ENCODE measurements around the gene DLX4.

DNA sequence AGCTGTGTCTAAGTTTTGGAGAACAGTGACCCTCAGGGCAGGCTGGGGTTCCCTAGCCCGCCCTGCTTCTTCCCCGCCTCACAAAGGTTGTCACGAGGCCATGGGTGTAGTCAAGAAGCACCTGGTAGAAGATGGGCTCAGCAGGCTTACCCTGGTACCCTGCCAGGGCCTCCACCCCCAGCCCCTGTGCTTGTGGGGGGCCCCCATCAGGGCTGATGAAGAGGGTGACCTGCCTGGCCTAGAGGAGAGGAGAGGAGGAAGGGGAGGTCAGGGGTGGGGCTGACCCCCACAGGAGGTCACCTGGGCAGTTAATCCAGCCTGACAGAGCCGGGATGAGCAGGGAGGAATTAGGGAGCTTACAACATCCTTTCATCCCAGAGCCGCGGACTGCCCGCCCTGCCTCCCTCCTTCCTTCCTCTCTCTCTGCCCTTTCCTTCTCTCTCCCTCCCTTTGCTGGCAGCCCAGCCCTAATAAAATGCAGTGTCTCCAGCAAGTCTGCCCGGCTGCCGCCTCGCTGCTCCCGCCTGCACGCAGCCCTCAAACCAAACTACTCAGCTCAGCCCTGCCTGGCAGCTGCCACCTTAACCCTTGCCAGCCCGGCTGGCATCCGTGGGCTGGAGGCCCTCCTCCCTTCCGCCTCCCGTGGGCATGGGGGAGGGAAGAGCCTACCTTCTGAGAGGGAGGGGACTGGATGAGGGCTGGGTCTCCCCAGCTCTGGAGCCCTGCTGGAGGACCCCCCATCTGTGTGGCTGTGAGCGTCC, 18.9 kb downstream of the DLX4 start:
- TF ChIP-seq, protein P1, sequence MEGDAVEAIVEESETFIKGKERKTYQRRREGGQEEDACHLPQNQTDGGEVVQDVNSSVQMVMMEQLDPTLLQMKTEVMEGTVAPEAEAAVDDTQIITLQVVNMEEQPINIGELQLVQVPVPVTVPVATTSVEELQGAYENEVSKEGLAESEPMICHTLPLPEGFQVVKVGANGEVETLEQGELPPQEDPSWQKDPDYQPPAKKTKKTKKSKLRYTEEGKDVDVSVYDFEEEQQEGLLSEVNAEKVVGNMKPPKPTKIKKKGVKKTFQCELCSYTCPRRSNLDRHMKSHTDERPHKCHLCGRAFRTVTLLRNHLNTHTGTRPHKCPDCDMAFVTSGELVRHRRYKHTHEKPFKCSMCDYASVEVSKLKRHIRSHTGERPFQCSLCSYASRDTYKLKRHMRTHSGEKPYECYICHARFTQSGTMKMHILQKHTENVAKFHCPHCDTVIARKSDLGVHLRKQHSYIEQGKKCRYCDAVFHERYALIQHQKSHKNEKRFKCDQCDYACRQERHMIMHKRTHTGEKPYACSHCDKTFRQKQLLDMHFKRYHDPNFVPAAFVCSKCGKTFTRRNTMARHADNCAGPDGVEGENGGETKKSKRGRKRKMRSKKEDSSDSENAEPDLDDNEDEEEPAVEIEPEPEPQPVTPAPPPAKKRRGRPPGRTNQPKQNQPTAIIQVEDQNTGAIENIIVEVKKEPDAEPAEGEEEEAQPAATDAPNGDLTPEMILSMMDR (conservative IDR thresholded peaks at IDR 0.05; ENCODE audit: low read depth, low read length): no peak
- TF ChIP-seq POLR2A (IDR thresholded peaks at IDR 0.05; ENCODE audit: low read depth, low read length) (no peak), CEBPB (IDR thresholded peaks at IDR 0.05; ENCODE audit: low read depth, low read length) (no peak), MXI1 (IDR thresholded peaks at IDR 0.05; ENCODE audit: borderline replicate concordance, low read depth, low read length) (no peak), SMC3 (IDR thresholded peaks at IDR 0.05; ENCODE audit: low read depth, low read length) (no peak), RCOR1 (IDR thresholded peaks at IDR 0.05; ENCODE audit: insufficient replicate concordance, low read length) (no peak), RFX5 (IDR thresholded peaks at IDR 0.05; ENCODE audit: low read depth, low read length) (no peak), MAZ (IDR thresholded peaks at IDR 0.05; ENCODE audit: borderline replicate concordance, low read depth, low read length) (no peak), RAD21 (IDR thresholded peaks at IDR 0.05; ENCODE audit: low read length) (no peak), MAFK (IDR thresholded peaks at IDR 0.05; ENCODE audit: low read depth, low read length) (no peak), CHD1 (IDR thresholded peaks at IDR 0.05; ENCODE audit: low read depth, low read length) (no peak)
- TF ChIP-seq, protein P2, sequence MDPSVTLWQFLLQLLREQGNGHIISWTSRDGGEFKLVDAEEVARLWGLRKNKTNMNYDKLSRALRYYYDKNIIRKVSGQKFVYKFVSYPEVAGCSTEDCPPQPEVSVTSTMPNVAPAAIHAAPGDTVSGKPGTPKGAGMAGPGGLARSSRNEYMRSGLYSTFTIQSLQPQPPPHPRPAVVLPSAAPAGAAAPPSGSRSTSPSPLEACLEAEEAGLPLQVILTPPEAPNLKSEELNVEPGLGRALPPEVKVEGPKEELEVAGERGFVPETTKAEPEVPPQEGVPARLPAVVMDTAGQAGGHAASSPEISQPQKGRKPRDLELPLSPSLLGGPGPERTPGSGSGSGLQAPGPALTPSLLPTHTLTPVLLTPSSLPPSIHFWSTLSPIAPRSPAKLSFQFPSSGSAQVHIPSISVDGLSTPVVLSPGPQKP (IDR thresholded peaks at IDR 0.05; ENCODE audit: borderline replicate concordance, low read depth, low read length): no peak
- TF ChIP-seq, protein P3, sequence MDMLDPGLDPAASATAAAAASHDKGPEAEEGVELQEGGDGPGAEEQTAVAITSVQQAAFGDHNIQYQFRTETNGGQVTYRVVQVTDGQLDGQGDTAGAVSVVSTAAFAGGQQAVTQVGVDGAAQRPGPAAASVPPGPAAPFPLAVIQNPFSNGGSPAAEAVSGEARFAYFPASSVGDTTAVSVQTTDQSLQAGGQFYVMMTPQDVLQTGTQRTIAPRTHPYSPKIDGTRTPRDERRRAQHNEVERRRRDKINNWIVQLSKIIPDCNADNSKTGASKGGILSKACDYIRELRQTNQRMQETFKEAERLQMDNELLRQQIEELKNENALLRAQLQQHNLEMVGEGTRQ (IDR thresholded peaks at IDR 0.05; ENCODE audit: low read depth, low read length): no peak

Data from IMR-90 (cell line).